K562 (cell line): Measurements from ENCODE around the gene FMO3. TPM values are rescaled to one million over a fixed set of nuclear protein-coding genes. Genes with fewer than 3 reads are reported as not detected.

ENCODE experiments used
- ATAC-seq: fragments of 200-7000 bp; cut with Tn5 transposase; 3 replicates; pipeline ENCODE4 v1.9.1; 2020; ENCODE audit warnings: moderate library complexity
- BruUV-seq: library from RNA; stranded (reverse); fragments of 400-500 nt; replicated peaks from 2 replicates; lab custom pipeline; 2021; lab: Mats Ljungman, UMichigan
- CTCF ChIA-PET: fragments of 300-600 bp; formaldehyde crosslinking; extraction: SDS; loops from one replicate; lab custom pipeline; 2021; ENCODE audit warnings: low intra/inter-chr PET ratio; lab: Yijun Ruan, JAX
- POLR2A ChIA-PET: fragments of 300-600, 350-650 bp; sonication (Branson Sonifier 250); formaldehyde crosslinking; extraction: SDS; loops from one replicate; lab custom pipeline; 2021; ENCODE audit warnings: antibody characterized with exemption, inconsistent platforms; lab: Yijun Ruan, JAX
- DNase-seq, 4 experiments: peaks; one replicate each; pipeline versions ENCODE4 v3.0.0 to v3.0.0-alpha.2; 2011 to 2018; ENCODE audit warnings: low spot score in 3 of 4, mixed read lengths in 3 of 4; ENCODE audit errors: extremely low read depth in 1 of 4
- FAIRE-seq: peaks from 2 replicates; lab custom pipeline; 2011; peaks lifted over from hg19 to GRCh38; lab: Jason Lieb, UNC
- H2AFZ ChIP-seq: 2 replicates; pipeline ENCODE4 v1.6.0; 2011; ENCODE audit warnings: low read depth, low read length, control low read depth, inconsistent platforms
- H3K27ac ChIP-seq: fragments of 200-600 bp; 3 replicates; pipeline ENCODE4 v1.8.0; 2011; ENCODE audit warnings: low read depth, mild to moderate bottlenecking, control low read depth, inconsistent platforms, low read length, moderate library complexity, mixed read lengths; ENCODE audit errors: extremely low read depth
- H3K27me3 ChIP-seq, 2 experiments: fragments of 300-600 bp in 1 of 2; 2 replicates in 1 of 2; 3 replicates in 1 of 2; pipeline versions ENCODE4 v1.6.0 to v1.8.0; 2011; ENCODE audit warnings: inconsistent platforms in 2 of 2, low read length in 2 of 2, mild to moderate bottlenecking in 1 of 2, mixed read lengths in 1 of 2, moderate library complexity in 1 of 2; ENCODE audit not compliant: control insufficient read depth in 2 of 2, insufficient read depth in 2 of 2
- H3K36me3 ChIP-seq: fragments of 300-600 bp; 3 replicates; pipeline ENCODE4 v1.8.0; 2011; ENCODE audit warnings: mild to moderate bottlenecking, low read length, inconsistent platforms; ENCODE audit not compliant: control insufficient read depth, insufficient read depth
- H3K4me1 ChIP-seq, 2 experiments: fragments of 200-600 bp in 1 of 2; replicated peaks in 1 of 2; 2 replicates in 1 of 2; 3 replicates in 1 of 2; pipeline versions ENCODE4 v1.5.1 to v1.8.0; 2011; ENCODE audit warnings: inconsistent platforms in 2 of 2, low read length in 2 of 2, mild to moderate bottlenecking in 1 of 2, mixed read lengths in 1 of 2, moderate library complexity in 1 of 2; ENCODE audit not compliant: control insufficient read depth in 2 of 2, insufficient read depth in 2 of 2
- H3K4me2 ChIP-seq: 2 replicates; pipeline ENCODE4 v1.6.1; 2011; ENCODE audit warnings: low read length, control low read depth, inconsistent platforms, mixed read lengths; ENCODE audit not compliant: insufficient read depth
- H3K4me3 ChIP-seq: fragments of 200-600 bp; sonication (generic), shearing (Covaris generic); 2 replicates; pipeline ENCODE4 v1.5.1; 2016; ENCODE audit warnings: control low read depth, inconsistent platforms
- H3K79me2 ChIP-seq: fragments of 200-600 bp; 3 replicates; pipeline ENCODE4 v1.8.0; 2011; ENCODE audit warnings: low read length, inconsistent platforms; ENCODE audit not compliant: control insufficient read depth, insufficient read depth
- H3K9ac ChIP-seq, 2 experiments: 2 replicates each; pipeline versions ENCODE4 v1.6.0 to v1.6.1; 2011; ENCODE audit warnings: low read depth in 2 of 2, low read length in 2 of 2, control low read depth in 1 of 2, inconsistent platforms in 1 of 2, mild to moderate bottlenecking in 1 of 2, mixed read lengths in 1 of 2; ENCODE audit not compliant: insufficient read depth in 1 of 2
- H3K9me1 ChIP-seq: one replicate; pipeline ENCODE4 v1.6.0; 2011; ENCODE audit warnings: inconsistent platforms, mild to moderate bottlenecking, low read length, moderate library complexity; ENCODE audit not compliant: control insufficient read depth, insufficient read depth
- H3K9me3 ChIP-seq: replicated peaks from 2 replicates; pipeline ENCODE4 v1.5.1; 2011; ENCODE audit warnings: low read depth, low read length, inconsistent platforms; ENCODE audit not compliant: control insufficient read depth, insufficient read depth
- H4K20me1 ChIP-seq: replicated peaks from 2 replicates; pipeline ENCODE4 v1.6.1; 2011; ENCODE audit warnings: low read length, inconsistent platforms, mixed read lengths; ENCODE audit not compliant: control insufficient read depth, insufficient read depth
- CBFA2T3 ChIP-seq: fragments of 450-650 bp; IDR thresholded peaks from 2 replicates; pipeline ENCODE4 v1.6.1; 2017
- HDAC3 ChIP-seq: fragments of 450-650 bp; IDR thresholded peaks from 2 replicates; pipeline ENCODE4 v1.6.1; 2018; ENCODE audit warnings: borderline replicate concordance, mild to moderate bottlenecking, moderate library complexity; ENCODE audit not compliant: partially characterized antibody
- HNRNPH1 ChIP-seq: fragments of 200-400 bp; formaldehyde crosslinking; optimal IDR thresholded peaks from 2 replicates; pipeline ENCODE3; 2017; ENCODE audit warnings: low read depth, mild to moderate bottlenecking, low read length, moderate library complexity
- HNRNPK ChIP-seq: fragments of 200-400 bp; formaldehyde crosslinking; IDR thresholded peaks from one replicate; pipeline ENCODE4 v1.6.1; 2018; ENCODE audit warnings: mild to moderate bottlenecking, low read depth, low read length; ENCODE audit not compliant: poor library complexity, severe bottlenecking
- POLR3A ChIP-seq: IDR thresholded peaks from 2 replicates; pipeline ENCODE4 v1.6.1; 2011; ENCODE audit warnings: borderline replicate concordance, mild to moderate bottlenecking, moderate library complexity; ENCODE audit not compliant: insufficient read length, insufficient read depth; ENCODE audit errors: extremely low read depth
- TSC22D4 ChIP-seq: fragments of 450-650 bp; IDR thresholded peaks from 2 replicates; pipeline ENCODE4 v1.6.1; 2016; ENCODE audit warnings: missing genetic modification characterization, missing biosample characterization, control low read depth
- YY1 ChIP-seq, 3 experiments: IDR thresholded peaks; 2 replicates each; pipeline ENCODE4 v1.6.1; 2011; ENCODE audit warnings: low read length in 2 of 3, mild to moderate bottlenecking in 2 of 3, moderate library complexity in 2 of 3, borderline replicate concordance in 1 of 3, control low read depth in 1 of 3, low read depth in 1 of 3; ENCODE audit not compliant: insufficient read depth in 3 of 3, insufficient replicate concordance in 2 of 3, control insufficient read depth in 1 of 3, insufficient read length in 1 of 3; ENCODE audit errors: extremely low read depth in 1 of 3
- ZNF232 ChIP-seq: sonication (generic); formaldehyde crosslinking; IDR thresholded peaks from 2 replicates; pipeline ENCODE4 v1.8.0; 2022; ENCODE audit warnings: mild to moderate bottlenecking, missing genetic modification reagents
- WGBS: fragments of 100-300 bp; shearing (Covaris generic); methylation state at CpG from one replicate; pipeline ENCODE4 v1.1.6; 2016; ENCODE audit warnings: low coverage, mixed read lengths; ENCODE audit not compliant: insufficient coverage; ENCODE audit errors: missing lambda C conversion rate; 5-methylcytosine and 5-hydroxymethylcytosine counted together
- in situ Hi-C: fragments of 300-500 bp; cut with MboI; formaldehyde crosslinking; loops from 4 replicates; pipeline ENCODE4 v1.15.0; 2018; ENCODE audit warnings: inconsistent platforms, mixed read lengths
- intact Hi-C: fragments of 100-400 bp; cut with micrococcal nuclease; formaldehyde crosslinking; loops from 2 replicates; pipeline ENCODE4 v1.14.2; 2022
- polyA plus RNA-seq, 8 experiments: library from polyadenylated mRNA; depleted of rRNA in 4 of 8; stranded (reverse) in 5 of 8; unstranded in 3 of 8; fragments of >200 nt; fragmentation: Nextera tagmentation in 2 of 8; fragmentation: Illumina TruSeq in 1 of 8; extraction: Ambion mirVana in 2 of 8; extraction: Trizol in 1 of 8; gene quantifications; 2 replicates each; pipeline versions ENCODE4 v1.2.1 to v1.2.3, GENCODE V29; 2011 to 2014; ENCODE audit warnings: inconsistent platforms in 1 of 8, missing spikeins in 1 of 8
- total RNA-seq, 7 experiments: library from RNA; depleted of rRNA in 6 of 7; stranded (reverse); fragments of >200 nt in 6 of 7; fragmentation: Illumina TruSeq in 2 of 7; extraction: Trizol in 2 of 7; gene quantifications; 2 replicates each; pipeline versions ENCODE4 v1.2.1 to v1.2.3, GENCODE V29; 2011 to 2021; ENCODE audit warnings: low replicate concordance in 1 of 7
- TF ChIP-seq, protein P1 (sequence below): fragments of 450-650 bp; IDR thresholded peaks from 2 replicates; pipeline ENCODE4 v1.6.1; 2016; ENCODE audit warnings: antibody characterized with exemption

FMO3 gene
- total and polyA plus RNA-seq, 9 of the 15 experiments (the other 6 are each of a cell fraction or from before 2014, with no cell fraction given): not detected

GRCh38 chr1:171113382-171113781 lies 22.7 kb downstream of the FMO3 start:
- ChIA-PET CTCF (no interaction called here), POLR2A (no interaction called here)
- Histone ChIP-seq H2AFZ (no peak overlapping the region), H3K79me2 (no peaks in the 10 kb centered on the region), H3K4me3 (no peak overlapping the region), H3K4me1 (no peaks in the 10 kb centered on the region), H3K9ac (no peak overlapping the region), H3K27ac (no peak overlapping the region), H3K27me3 (no peaks in the 10 kb centered on the region), H3K9me3 (no peaks in the 10 kb centered on the region), H4K20me1 (no peaks in the 10 kb centered on the region), H3K36me3 (no peaks in the 10 kb centered on the region), H3K9me1 (no peaks in the 10 kb centered on the region), H3K4me2 (no peak overlapping the region)
- FAIRE-seq (no peak), DNase-seq (no peak), ATAC-seq (no peak)
- BruUV-seq: no TSS peak
- intact Hi-C loops: no loop called here
- in situ Hi-C loops: no loop called here
- 0% methylated on average over 3 of the region's 3 CpGs for WGBS
- TF ChIP-seq TSC22D4 (no peak), HDAC3 (no peak), HNRNPK (no peak), POLR3A (no peak), YY1 (IDR thresholded peaks at IDR 0.05; ENCODE audit: borderline replicate concordance in 1 of 3, control insufficient read depth in 1 of 3, extremely low read depth in 1 of 3, insufficient read depth in 3 of 3, insufficient read length in 1 of 3, insufficient replicate concordance in 2 of 3, low read depth in 1 of 3, low read length in 2 of 3) (no peak), HNRNPH1 (no peak), CBFA2T3 (no peak), ZNF232 (CRISPR knock-in tag) (no peak)
- TF ChIP-seq, protein P1, sequence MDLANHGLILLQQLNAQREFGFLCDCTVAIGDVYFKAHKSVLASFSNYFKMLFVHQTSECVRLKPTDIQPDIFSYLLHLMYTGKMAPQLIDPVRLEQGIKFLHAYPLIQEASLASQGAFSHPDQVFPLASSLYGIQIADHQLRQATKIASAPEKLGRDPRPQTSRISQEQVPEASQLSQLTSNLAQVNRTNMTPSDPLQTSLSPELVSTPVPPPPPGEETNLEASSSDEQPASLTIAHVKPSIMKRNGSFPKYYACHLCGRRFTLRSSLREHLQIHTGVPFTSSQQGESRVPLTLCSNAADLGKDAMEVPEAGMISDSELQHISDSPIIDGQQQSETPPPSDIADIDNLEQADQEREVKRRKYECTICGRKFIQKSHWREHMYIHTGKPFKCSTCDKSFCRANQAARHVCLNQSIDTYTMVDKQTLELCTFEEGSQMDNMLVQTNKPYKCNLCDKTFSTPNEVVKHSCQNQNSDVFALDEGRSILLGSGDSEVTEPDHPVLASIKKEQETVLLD: no peak
